Stimulated activated memory B cell treated with anti-CD40 and anti-IgM and Interleukin-4, amounts not matched to agents 10 μg/mL and 1 μg/mL and 100 μg/mL, for 72 hours (primary cell): ENCODE results near the gene ANTXR2.

Source experiments
- ATAC-seq: fragments of 150-1000 bp; cut with Tn5 transposase; 2 replicates; pipeline ENCODE4 v1.10.0; 2021
- H3K27ac Mint-ChIP-seq: one replicate; pipeline ENCODE4 v1.8.0; 2022; ENCODE audit warnings: mild to moderate bottlenecking, mixed read lengths
- H3K27me3 Mint-ChIP-seq: one replicate; pipeline ENCODE4 v1.8.0; 2022; ENCODE audit warnings: mixed read lengths
- H3K36me3 Mint-ChIP-seq: one replicate; pipeline ENCODE4 v1.8.0; 2022; ENCODE audit warnings: mixed read lengths
- H3K4me1 Mint-ChIP-seq: one replicate; pipeline ENCODE4 v1.8.0; 2022; ENCODE audit warnings: mixed read lengths
- H3K4me3 Mint-ChIP-seq: one replicate; pipeline ENCODE4 v1.8.0; 2022; ENCODE audit warnings: mild to moderate bottlenecking, moderate library complexity, mixed read lengths
- H3K9me3 Mint-ChIP-seq: one replicate; pipeline ENCODE4 v1.8.0; 2022; ENCODE audit warnings: mixed read lengths

ANTXR2 gene

GRCh38 chr4:79851625-79852304 lies 221.3 kb downstream of the ANTXR2 start:
- Mint-ChIP-seq H3K27ac (no peak overlapping the region), H3K27me3 (peaks cover 17% of the 10 kb centered on the region), H3K4me1 (no peaks in the 10 kb centered on the region), H3K4me3 (no peak overlapping the region), H3K9me3 (peaks cover 3% of the 10 kb centered on the region), H3K36me3 (no peaks in the 10 kb centered on the region)
- ATAC-seq, result no peak
